Measurements from ENCODE around the gene COL12A1. TPM values are rescaled to one million over a fixed set of nuclear protein-coding genes. Genes with fewer than 3 reads are reported as not detected.

Gene COL12A1
- polyA plus RNA-seq, 1 donor (not counting 4 experiments of a cell fraction or from before 2014, with no cell fraction given): 96.9 TPM

DNA sequence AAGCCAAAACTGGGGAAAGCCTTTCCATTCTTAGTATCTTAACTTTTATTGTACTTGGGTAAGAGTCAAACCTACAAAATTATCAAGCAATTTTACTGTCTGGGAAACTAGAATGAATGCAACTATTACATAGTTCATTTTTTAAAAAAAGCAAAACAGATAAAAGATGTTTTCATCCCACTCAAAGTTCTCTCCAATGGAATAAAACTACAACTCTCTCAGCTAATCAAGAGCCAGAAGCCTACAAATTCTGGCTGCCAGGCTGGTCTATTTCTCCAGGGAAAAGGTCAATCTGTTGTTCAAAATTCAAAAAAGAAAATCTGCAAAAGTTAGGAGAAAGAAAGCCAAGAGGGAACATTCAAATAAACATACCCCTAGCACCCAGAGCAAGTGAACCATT lies 56.2 kb downstream of the COL12A1 start:
- Histone ChIP-seq H3K9ac (ENCODE audit: control insufficient read depth, extremely low read depth, insufficient read depth, low read length) (no peak overlapping the region), H3K36me3 (ENCODE audit: control insufficient read depth in 2 of 2, extremely low read depth in 1 of 2, insufficient read depth in 2 of 2, low read length in 2 of 2) (peaks cover 12 to 27% of the 10 kb centered on the region in 2 experiments), H3K79me2 (ENCODE audit: control insufficient read depth, insufficient read depth, low read length) (no peaks in the 10 kb centered on the region), H3K27ac (ENCODE audit: control insufficient read depth, insufficient read depth, low read length) (no peak overlapping the region), H3K9me3 (ENCODE audit: control insufficient read depth, low read depth, low read length) (no peaks in the 10 kb centered on the region), H3K4me1 (ENCODE audit: control insufficient read depth, extremely low read depth, insufficient read depth, low read length) (no peaks in the 10 kb centered on the region), H4K20me1 (ENCODE audit: control insufficient read depth, extremely low read depth, insufficient read depth, low read length) (no peaks in the 10 kb centered on the region), H3K4me3 (ENCODE audit: control insufficient read depth in 2 of 3, extremely low read depth in 1 of 3, insufficient read depth in 2 of 3, low read depth in 1 of 3, low read length in 3 of 3) (no peak overlapping the region), H3K9me1 (ENCODE audit: control insufficient read depth, extremely low read depth, insufficient read depth, low read length) (no peaks in the 10 kb centered on the region), H2AFZ (ENCODE audit: control insufficient read depth, low read length) (no peak overlapping the region), H3K27me3 (ENCODE audit: control insufficient read depth, extremely low read depth, insufficient read depth, low read length) (no peaks in the 10 kb centered on the region), H3K4me2 (ENCODE audit: control insufficient read depth, extremely low read depth, insufficient read depth, low read depth, low read length) (no peak overlapping the region)
- no peak for FAIRE-seq
- no peak for DNase-seq (ENCODE audit: low read depth, low spot score)
- dilution Hi-C loops (cut with MboI; ENCODE audit: extremely low pct_ligation_motif_present, low sequenced_read_pairs): no loop called here
- TF ChIP-seq, protein P1, sequence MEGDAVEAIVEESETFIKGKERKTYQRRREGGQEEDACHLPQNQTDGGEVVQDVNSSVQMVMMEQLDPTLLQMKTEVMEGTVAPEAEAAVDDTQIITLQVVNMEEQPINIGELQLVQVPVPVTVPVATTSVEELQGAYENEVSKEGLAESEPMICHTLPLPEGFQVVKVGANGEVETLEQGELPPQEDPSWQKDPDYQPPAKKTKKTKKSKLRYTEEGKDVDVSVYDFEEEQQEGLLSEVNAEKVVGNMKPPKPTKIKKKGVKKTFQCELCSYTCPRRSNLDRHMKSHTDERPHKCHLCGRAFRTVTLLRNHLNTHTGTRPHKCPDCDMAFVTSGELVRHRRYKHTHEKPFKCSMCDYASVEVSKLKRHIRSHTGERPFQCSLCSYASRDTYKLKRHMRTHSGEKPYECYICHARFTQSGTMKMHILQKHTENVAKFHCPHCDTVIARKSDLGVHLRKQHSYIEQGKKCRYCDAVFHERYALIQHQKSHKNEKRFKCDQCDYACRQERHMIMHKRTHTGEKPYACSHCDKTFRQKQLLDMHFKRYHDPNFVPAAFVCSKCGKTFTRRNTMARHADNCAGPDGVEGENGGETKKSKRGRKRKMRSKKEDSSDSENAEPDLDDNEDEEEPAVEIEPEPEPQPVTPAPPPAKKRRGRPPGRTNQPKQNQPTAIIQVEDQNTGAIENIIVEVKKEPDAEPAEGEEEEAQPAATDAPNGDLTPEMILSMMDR (optimal IDR thresholded peaks at IDR 0.05 in 1 of 3, IDR thresholded peaks at IDR 0.05 in 1 of 3, conservative IDR thresholded peaks at IDR 0.05 in 1 of 3; ENCODE audit: extremely low read depth in 1 of 3, insufficient read depth in 2 of 3, low read length in 3 of 3): no peak
- no peak for TF ChIP-seq EZH2 (IDR thresholded peaks at IDR 0.05; ENCODE audit: low read length)

DNA sequence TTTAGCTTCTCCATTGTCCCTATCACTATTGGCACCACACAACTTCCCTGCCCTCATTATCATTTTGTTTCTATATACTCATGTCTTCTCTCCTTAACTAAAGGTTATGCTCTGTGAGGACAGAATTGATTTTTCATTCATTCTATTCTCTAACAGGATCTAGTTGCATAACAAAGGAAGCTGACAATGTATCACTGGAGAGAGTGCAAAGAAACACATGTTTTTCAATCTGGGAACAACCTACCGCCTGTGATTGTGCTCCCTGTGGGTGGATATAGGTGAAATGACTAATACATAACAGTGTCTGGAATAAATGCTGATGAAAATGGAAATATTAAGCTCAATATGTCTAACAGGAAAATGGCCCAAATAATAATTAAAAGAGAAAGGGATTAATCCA lies 56.6 kb downstream of the COL12A1 start:
- no peak overlapping the region for H3K4me2 ChIP-seq (ENCODE audit: control insufficient read depth, extremely low read depth, insufficient read depth, low read depth, low read length)
- no peaks in the 10 kb centered on the region for H3K9me1 ChIP-seq (ENCODE audit: control insufficient read depth, extremely low read depth, insufficient read depth, low read length)
- H3K27ac ChIP-seq (ENCODE audit: control insufficient read depth, insufficient read depth, low read length): no peak overlapping the region
- H3K4me3 ChIP-seq (ENCODE audit: control insufficient read depth in 2 of 3, extremely low read depth in 1 of 3, insufficient read depth in 2 of 3, low read depth in 1 of 3, low read length in 3 of 3): no peak overlapping the region
- no peaks in the 10 kb centered on the region for H3K79me2 ChIP-seq (ENCODE audit: control insufficient read depth, insufficient read depth, low read length)
- peaks cover 12 to 28% of the 10 kb centered on the region in 2 experiments for H3K36me3 ChIP-seq (ENCODE audit: control insufficient read depth in 2 of 2, extremely low read depth in 1 of 2, insufficient read depth in 2 of 2, low read length in 2 of 2)
- no peak overlapping the region for H3K9ac ChIP-seq (ENCODE audit: control insufficient read depth, extremely low read depth, insufficient read depth, low read length)
- no peaks in the 10 kb centered on the region for H4K20me1 ChIP-seq (ENCODE audit: control insufficient read depth, extremely low read depth, insufficient read depth, low read length)
- FAIRE-seq (no peak), DNase-seq (ENCODE audit: low read depth, low spot score) (no peak)
- TF ChIP-seq, protein P1 (optimal IDR thresholded peaks at IDR 0.05 in 1 of 3, IDR thresholded peaks at IDR 0.05 in 1 of 3, conservative IDR thresholded peaks at IDR 0.05 in 1 of 3; ENCODE audit: extremely low read depth in 1 of 3, insufficient read depth in 2 of 3, low read length in 3 of 3): no peak
- TF ChIP-seq EZH2 (IDR thresholded peaks at IDR 0.05; ENCODE audit: low read length): no peak
- no peak overlapping the region for H2AFZ ChIP-seq (ENCODE audit: control insufficient read depth, low read length)
- H3K4me1 ChIP-seq (ENCODE audit: control insufficient read depth, extremely low read depth, insufficient read depth, low read length): no peaks in the 10 kb centered on the region
- no peaks in the 10 kb centered on the region for H3K9me3 ChIP-seq (ENCODE audit: control insufficient read depth, low read depth, low read length)
- dilution Hi-C loops (cut with MboI; ENCODE audit: extremely low pct_ligation_motif_present, low sequenced_read_pairs): no loop called here
- H3K27me3 ChIP-seq (ENCODE audit: control insufficient read depth, extremely low read depth, insufficient read depth, low read length): no peaks in the 10 kb centered on the region

All from keratinocyte (primary cell).